Measurements from ENCODE around the gene HOXA10. TPM values are rescaled to one million over a fixed set of nuclear protein-coding genes. Genes with fewer than 3 reads are reported as not detected.

Gene HOXA10
- total and polyA plus RNA-seq, 8 donors: 0.18 to 337 (median 0.92) TPM; not detected in 5

- no peak for TF ChIP-seq CTCF (IDR thresholded peaks at IDR 0.05)
- no peak for TF ChIP-seq POLR2AphosphoS5 (IDR thresholded peaks at IDR 0.05)
- TF ChIP-seq POLR2A (IDR thresholded peaks at IDR 0.05): no peak
- TF ChIP-seq EP300 (IDR thresholded peaks at IDR 0.05): no peak
- Histone ChIP-seq H3K9me3 (peaks cover 0 to 11% (median 0%) of the 10 kb centered on the region in 4 donors), H3K4me3 (peak overlapping the region; percentile 46 to 64 (median 52)), H3K36me3 (no peaks in the 10 kb centered on the region), H3K4me1 (peaks cover 20 to 59% (median 47%) of the 10 kb centered on the region in 4 donors), H3K27ac (peak overlapping the region; percentile 28 to 99 (median 88)), H3K27me3 (peaks cover 5 to 100% (median 89%) of the 10 kb centered on the region in 3 donors)
- 52 to 61% (median 60%) methylated on average over 12 to 13 of the region's 13 CpGs for WGBS, 5 donors
- intact Hi-C loops (cut with DNase I; ENCODE audit: low total_unique reads): no loop called here
- no peak for DNase-seq
Observed at GRCh38 chr7:27149842-27150567, 24.1 kb downstream of the HOXA10 start.

- Histone ChIP-seq H3K9me3 (peaks cover 0 to 21% (median 0%) of the 10 kb centered on the region in 4 donors), H3K27me3 (peaks cover 5 to 100% (median 89%) of the 10 kb centered on the region in 3 donors), H3K4me3 (peak overlapping the region; percentile 46 to 64 (median 52)), H3K27ac (peak overlapping the region; percentile 72 to 99 (median 88)), H3K36me3 (no peaks in the 10 kb centered on the region), H3K4me1 (peaks cover 20 to 57% (median 42%) of the 10 kb centered on the region in 4 donors)
- TF ChIP-seq EP300 (IDR thresholded peaks at IDR 0.05) (no peak), CTCF (IDR thresholded peaks at IDR 0.05) (no peak), POLR2AphosphoS5 (IDR thresholded peaks at IDR 0.05) (no peak), POLR2A (IDR thresholded peaks at IDR 0.05) (no peak)
- WGBS, 5 donors: 47 to 57% (median 48%) methylated on average over 17 to 30 of the region's 30 CpGs
- no peak for DNase-seq
- intact Hi-C loops (cut with DNase I; ENCODE audit: low total_unique reads): no loop called here
Observed at GRCh38 chr7:27148756-27149641, 25.1 kb downstream of the HOXA10 start.

GRCh38 chr7:27148031-27148755 is 25.9 kb downstream of the HOXA10 start:
- no peak for DNase-seq
- Histone ChIP-seq H3K27ac (peak overlapping the region; percentile 72 to 99 (median 88)), H3K9me3 (peaks cover 0 to 26% (median 0%) of the 10 kb centered on the region in 4 donors), H3K36me3 (no peaks in the 10 kb centered on the region), H3K27me3 (peaks cover 5 to 100% (median 90%) of the 10 kb centered on the region in 3 donors), H3K4me3 (peak overlapping the region; percentile 33 to 64 (median 52)), H3K4me1 (peaks cover 20 to 60% (median 43%) of the 10 kb centered on the region in 4 donors)
- TF ChIP-seq POLR2AphosphoS5 (IDR thresholded peaks at IDR 0.05): no peak
- no peak for TF ChIP-seq CTCF (IDR thresholded peaks at IDR 0.05)
- 26 to 34% (median 30%) methylated on average over 26 to 28 of the region's 28 CpGs for WGBS, 5 donors
- intact Hi-C loops (cut with DNase I; ENCODE audit: low total_unique reads): no loop called here

All from stomach (tissue), 9 donors.